ENCODE results near the gene PKNOX1.
"Not testable (repeated sequence)": the region's sequence is repeated elsewhere in the genome, so short reads cannot be mapped to it uniquely, and the experiment has no call there.

Gene PKNOX1

DNA sequence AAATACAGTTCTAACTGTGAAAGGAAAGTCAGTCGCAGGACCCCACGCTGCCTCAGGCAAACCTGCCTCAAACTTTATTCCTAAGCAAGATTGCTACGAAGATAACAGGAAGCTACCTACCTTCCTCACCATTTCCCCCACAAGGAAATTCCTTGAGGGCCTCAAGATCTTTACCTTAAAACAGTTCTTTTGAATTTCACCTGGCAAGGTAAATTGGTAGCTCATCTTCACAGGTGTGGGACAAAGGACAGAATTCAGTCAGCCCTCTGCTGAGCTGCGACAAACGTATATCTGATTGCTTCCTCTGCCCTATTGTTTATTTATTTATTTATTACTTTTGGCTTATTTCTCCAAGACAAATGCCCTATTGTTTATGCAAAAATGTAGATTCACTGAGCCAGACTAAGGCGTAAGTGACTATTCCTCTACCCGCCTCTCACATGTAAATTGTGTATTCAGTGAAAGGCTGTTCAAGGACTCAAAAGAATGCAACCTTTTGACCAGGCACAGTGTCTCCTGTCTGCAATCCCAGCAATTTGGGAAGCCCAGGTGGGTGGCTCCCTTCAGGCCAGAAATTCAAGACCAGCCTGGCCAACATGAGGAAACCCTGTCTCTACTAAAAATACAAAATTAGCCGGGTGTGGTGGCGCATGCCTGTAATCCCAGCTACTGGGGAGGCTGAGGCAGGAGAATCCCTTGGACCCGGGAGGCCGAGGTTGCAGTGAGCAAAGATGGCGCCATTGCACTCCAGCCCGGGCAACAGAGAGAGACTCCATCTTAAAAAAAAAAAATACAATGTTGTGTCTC is 17.3 kb upstream of the PKNOX1 start:
- DNase-seq (ENCODE audit: low spot score), result no peak

GRCh38 chr21:42958122-42958521 is 16.2 kb upstream of the PKNOX1 start:
- not testable (repeated sequence) for DNase-seq (ENCODE audit: low spot score)

DNA sequence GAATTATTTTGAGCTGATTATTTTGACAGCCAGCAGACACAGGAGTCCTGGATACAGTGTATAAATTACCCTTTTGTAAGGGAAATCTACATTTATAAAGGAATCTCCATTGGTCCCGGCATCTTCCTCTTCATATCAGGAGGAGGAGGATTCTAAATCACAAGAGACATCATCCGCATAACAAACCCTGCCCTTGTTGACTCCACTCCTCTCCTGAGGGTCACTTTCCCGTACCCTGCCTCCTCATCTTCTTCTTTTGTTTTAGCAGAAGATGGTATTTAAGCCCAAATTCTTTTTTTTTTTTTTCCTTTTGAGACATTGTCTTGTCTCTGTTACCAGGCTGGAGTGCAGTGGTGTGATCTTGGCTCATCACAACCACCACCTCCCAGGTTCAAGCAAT is 14.6 kb upstream of the PKNOX1 start:
- DNase-seq (ENCODE audit: low spot score), result no peak

GRCh38 chr21:42962380-42963007 is 11.9 kb upstream of the PKNOX1 start:
- DNase-seq (ENCODE audit: low spot score), result no peak

- no peak for DNase-seq (ENCODE audit: low spot score)
These were observed 10.3 kb upstream of the PKNOX1 start for GRCh38 chr21:42964086-42964485.

DNA sequence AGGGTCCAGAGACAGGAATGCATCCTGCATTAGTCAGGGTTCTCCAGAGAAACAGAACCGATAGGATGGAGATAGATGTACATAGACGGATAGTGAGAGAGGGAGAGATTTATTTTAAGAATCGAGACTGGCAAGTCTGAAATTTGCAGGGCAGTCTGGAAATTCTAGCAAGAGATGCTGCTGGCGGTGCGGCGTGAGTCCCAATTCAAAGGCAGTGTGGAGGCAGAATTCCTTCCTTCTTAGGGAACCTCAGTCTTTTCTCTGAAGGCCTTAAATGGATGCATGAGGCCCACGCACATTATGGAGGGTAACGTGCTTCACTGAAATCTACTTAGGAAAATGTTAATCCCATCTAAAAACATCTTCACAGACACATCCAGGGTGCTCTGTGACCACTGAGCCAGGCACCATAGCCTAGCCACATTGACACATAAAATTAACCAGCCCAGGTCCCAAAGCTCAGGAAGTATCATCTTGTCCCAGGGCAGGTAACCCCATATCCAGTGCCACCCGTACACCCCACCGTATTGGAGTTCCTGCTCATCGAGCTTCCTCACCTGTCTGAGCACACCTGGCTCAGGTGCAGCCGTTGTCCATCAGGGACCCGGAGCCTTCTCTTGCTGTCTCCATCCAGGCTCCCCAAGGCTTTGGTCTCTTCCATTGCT is 9.7 kb upstream of the PKNOX1 start:
- no peak for DNase-seq (ENCODE audit: low spot score)

- no peak for DNase-seq (ENCODE audit: low spot score)
These were observed 9.2 kb upstream of the PKNOX1 start for GRCh38 chr21:42965211-42965560.

DNA sequence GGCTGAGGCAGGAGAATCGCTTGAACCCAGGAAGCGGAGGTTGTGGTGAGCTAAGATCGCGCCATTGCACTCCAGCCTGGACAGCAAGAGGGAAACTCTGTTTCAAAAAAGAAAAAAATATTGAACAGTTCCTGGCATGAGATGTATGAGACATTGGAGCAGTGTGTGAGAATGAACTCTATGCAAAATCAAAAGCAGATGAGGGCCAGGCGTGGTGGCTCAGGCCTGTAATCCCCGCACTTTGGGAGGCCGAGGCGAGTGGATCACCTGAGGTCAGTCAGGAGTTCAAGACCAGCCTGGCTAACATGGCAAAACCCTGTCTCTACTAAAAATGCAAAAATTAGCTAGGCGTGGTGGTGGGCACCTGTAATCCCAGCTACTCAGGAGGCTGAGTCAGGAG is 6.7 kb upstream of the PKNOX1 start:
- DNase-seq (ENCODE audit: low spot score), result not testable (repeated sequence)

DNA sequence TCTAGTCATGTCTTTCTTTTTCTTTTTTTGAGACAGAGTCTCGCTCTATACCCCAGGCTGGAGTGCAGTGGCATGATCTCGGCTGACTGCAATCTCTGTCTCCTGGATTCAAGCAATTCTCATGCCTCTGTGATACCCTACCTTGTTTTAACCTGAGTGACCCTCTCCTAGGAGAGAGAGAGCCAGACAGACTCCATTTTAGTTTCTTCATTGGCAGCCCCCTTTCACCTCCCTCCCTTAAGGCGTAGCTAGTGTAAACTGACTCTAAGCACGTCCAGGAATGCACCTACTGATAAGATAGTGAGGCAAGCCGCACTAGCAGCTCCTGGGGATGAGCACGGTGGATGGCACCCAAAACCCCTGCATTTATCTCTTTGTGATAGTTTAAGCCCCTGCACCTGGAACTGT is 5.2 kb upstream of the PKNOX1 start:
- no peak for DNase-seq (ENCODE audit: low spot score)

- DNase-seq (ENCODE audit: low spot score), result no peak
These were observed 3.3 kb upstream of the PKNOX1 start for GRCh38 chr21:42970946-42971653.

DNA sequence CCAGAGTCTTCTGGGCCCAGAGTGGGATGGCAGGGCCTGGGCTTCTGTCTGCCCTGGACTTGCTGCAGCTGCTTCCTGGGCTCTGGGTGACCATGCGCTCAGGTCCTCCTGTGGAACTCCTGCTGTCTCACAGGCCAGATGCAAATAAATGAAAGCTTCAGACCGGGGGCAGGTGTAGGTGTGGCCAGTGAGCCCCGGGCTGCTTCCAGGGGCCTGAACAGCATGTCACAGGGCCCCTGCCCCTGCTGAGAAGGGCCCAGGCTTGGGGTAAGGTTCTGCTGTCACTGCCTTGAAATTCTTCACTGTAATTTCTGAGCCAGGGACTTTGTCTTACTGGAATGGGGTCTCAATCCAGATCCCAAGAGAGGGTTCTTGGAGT is 2.5 kb upstream of the PKNOX1 start:
- DNase-seq (ENCODE audit: low spot score), result no peak

- DNase-seq (ENCODE audit: low spot score), result no peak
These were observed 912 bp upstream of the PKNOX1 start for GRCh38 chr21:42973309-42973990.

DNA sequence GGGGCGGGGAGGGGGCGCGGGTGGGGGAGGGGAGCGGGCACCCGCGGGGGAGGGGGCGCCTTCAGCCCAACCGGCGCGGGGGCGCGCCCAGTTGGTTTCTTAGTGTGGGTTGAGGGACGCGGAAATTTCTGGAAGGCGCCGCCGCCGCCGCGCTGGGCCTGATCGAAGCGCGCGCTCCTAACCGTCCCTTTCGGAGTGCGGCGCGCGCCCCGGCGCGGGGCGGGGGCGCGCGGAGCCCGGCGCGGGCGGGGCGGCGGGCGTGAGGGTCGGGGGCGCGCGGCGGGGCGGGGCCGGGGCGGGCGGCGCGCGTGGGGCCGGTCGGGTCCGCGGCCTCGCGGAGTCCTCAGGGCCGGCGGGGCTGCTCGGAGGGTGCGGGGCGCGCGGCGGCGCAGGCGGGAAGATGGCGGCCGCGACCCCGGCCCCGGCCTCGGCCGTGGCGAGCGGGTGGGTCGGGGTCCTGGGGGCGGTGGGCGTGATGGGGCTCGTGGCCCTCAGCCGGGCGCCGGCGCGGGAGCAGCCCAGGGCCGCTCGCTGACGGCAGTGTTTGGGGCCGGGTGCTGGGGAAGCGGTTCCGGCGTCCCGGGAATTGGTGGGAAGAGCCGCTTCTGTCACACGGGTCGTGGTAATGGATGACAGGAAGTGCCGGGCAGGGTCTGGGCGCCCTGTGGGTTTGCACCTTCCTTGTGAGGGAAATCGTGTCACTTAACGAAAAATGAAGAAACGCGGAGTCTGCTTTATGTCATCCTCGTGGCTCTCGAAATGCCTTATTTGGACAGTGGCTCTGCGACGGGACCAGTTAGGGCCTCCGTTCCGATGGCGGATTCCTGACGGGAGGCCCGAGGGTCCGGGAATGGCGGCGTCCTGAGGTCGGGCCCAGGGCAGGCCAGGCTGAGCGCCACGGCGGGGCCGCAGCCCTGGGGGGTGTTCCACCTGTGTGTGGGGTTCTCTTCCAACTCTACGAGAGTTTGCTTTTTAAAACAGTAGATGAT is 764 bp downstream of the PKNOX1 start:
- peak; percentile 57 for DNase-seq (ENCODE audit: low spot score)

DNA sequence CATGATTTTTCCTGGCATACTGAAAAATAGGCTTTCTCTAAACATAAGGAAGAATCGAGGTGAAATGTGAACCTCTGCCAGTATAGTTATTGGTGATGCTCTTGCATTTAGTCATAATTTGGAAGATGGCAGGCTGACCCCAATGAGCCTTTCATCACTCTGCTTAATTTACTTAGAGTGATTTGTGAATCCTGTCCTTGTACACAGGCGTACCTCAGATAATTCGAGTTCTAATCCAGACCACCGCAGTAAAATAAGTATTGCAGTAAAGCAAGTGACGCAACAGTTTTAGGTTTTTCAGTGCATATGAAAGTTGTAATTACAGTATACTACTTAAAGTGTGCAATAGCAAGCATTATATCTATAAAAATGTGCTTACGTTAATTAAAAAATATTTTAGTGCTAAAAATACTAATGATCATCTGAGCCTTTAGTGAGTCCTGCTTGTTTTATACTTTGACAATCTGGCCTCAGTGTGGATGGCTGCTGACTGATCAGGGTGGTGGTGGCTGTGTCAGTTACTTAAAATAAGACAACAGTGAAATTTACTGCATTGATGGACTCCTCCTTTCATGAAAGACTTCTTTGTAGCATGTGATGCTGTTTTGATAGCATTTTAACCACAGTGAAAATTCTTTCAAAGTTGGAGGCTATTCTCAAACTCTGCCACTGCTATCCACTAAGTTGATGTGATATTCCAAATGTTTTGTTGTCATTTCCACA is 1.7 kb downstream of the PKNOX1 start:
- peak; percentile 39 for DNase-seq (ENCODE audit: low spot score)

GRCh38 chr21:42980312-42981213 is 6.2 kb downstream of the PKNOX1 start:
- DNase-seq (ENCODE audit: low spot score), result no peak

GRCh38 chr21:42981214-42981523 is 6.8 kb downstream of the PKNOX1 start:
- no peak for DNase-seq (ENCODE audit: low spot score)

DNA sequence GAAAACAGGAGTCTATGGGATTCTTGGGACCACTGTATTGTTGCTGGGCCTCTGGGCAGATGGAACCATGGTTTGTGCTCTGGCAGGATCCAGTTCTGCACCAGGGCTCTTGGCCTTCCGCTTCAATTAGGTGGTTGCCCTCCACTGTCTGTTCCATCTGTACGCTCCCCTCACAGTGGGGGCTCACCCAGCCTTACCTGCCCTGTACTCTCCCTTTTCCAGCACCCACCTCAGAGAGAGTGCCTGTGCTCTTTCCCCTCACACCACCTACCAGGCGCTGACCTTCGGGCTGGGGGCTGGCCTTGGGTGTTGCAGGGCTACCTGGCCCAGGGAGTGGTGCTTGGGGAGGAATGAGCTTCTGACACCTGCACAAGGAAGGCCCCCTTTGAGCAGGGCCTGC is 7.5 kb downstream of the PKNOX1 start:
- DNase-seq (ENCODE audit: low spot score), result no peak

DNA sequence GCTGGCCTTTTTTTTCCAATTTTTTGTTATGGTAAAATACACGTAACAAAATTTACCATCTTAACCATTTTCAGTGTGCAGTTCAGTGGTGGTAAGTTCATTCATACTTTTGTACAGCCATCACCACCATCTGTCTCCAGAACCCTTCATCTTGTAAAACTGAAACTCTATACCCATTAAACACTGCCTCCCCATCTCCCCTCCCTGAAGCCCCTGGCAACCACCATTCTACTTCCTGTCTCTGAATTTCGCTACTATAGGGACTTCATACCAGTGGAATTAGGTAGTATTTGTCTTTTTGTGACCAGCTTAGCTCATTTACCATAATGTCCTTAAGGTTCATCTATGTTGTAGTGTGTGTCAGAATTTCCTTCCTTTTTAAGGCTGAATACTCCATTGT is 8.7 kb downstream of the PKNOX1 start:
- peak; percentile 19 for DNase-seq (ENCODE audit: low spot score)

DNA sequence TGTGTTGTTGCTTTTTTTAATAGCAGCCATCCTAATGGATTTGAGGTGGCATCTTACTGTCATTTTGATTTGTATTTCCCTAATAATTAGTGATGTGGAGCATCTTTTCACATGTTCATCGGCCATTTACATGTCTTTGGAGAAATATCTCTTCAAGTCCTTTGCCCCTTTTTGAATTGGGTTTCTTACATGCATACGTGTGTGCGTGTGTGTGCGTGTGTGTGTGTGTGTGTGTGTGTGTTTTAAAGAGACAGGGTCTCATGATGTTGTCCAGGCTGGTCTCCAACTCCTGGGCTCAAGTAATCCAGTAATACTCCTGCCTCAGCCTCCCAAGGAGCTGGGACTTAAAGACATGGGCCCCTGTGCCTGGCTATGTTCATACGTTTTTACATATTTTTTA is 9.5 kb downstream of the PKNOX1 start:
- DNase-seq (ENCODE audit: low spot score), result no peak
